Measurements from ENCODE around the gene KRT8.
"Not testable (repeated sequence)": the region's sequence is repeated elsewhere in the genome, so short reads cannot be mapped to it uniquely, and the experiment has no call there.

KRT8 gene

DNA sequence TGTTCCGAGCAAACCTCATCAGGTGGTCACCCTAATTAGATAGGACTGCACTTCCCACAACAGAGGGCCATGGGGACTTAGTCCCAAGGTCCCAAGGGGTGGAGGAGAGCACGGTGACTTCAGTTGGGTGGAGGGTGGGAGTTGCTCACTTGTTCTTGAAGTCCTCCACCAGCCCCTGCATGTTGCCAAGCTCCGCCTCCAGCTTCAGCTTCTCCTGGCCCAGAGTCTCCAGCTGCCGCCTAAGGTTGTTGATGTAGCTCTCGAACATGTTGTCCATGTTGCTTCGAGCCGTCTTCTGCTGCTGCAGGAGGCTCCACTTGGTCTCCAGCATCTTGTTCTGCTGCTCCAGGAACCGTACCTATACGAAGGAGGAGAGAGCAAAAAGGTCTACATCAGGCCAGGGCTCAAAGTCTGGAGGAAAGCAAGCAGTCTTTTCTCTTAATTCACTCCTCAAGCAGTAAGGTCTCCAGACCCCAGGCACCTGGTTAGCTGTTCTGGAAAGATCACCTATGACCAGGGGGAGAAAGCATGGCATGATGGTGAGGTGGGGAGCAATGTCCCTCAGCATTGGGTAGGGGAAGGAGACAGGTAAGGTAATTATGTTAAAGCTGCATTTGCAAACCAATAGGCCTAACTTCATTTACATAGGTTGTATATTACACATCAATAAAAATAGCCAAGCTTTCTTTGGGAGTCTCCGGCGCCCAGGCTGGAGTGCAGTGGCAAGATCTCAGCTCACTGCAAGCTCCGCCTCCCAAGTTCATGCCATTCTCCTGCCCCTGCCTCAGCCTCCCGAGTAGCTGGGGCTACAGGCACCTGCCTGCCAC lies 2.9 kb downstream of the KRT8 start:
- peak; percentile 42 for DNase-seq (ENCODE audit: low read depth, low spot score)

DNA sequence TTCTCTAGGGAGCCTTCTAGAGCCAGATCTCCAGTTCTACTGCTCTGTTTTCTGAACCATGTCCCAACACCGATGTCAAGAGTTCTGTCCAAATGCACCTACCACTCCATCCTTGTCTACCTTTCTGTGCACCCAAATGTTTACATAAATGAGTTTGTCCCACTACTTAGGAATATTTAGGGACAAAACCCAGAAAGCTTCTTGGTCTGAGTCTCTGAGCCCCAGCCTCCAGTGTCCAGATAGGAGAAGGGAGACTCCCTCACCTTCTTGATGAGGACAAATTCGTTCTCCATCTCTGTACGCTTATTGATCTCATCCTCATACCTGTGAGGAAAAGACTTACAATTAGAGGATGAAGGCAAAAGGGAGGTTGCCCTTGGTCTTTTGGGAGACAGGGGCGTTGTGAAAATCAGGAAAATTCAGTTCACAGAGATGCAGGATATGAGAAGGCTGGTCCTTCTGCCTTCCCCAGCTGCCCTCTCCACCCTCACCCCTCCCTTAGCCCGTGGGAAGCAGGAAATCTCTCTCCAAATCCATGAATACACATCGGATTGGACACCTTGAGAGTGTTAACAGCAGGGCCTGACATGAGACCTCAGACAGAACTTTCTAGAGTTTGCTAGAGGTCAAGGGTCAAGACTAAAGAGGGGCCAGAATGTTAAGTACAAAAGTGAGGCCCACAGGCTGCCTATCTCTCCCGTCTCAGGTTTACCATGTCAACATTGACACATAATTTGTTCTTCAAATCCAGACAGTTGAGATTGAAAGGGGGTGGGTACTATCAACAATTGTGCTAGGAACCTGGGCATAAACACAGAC lies 3.8 kb downstream of the KRT8 start:
- no peak for DNase-seq (ENCODE audit: low read depth, low spot score)

- DNase-seq (ENCODE audit: low read depth, low spot score), result no peak
Observed at GRCh38 chr12:52900166-52900895, 4.5 kb downstream of the KRT8 start.

GRCh38 chr12:52899338-52900035 lies 5.4 kb downstream of the KRT8 start:
- no peak for DNase-seq (ENCODE audit: low read depth, low spot score)

DNA sequence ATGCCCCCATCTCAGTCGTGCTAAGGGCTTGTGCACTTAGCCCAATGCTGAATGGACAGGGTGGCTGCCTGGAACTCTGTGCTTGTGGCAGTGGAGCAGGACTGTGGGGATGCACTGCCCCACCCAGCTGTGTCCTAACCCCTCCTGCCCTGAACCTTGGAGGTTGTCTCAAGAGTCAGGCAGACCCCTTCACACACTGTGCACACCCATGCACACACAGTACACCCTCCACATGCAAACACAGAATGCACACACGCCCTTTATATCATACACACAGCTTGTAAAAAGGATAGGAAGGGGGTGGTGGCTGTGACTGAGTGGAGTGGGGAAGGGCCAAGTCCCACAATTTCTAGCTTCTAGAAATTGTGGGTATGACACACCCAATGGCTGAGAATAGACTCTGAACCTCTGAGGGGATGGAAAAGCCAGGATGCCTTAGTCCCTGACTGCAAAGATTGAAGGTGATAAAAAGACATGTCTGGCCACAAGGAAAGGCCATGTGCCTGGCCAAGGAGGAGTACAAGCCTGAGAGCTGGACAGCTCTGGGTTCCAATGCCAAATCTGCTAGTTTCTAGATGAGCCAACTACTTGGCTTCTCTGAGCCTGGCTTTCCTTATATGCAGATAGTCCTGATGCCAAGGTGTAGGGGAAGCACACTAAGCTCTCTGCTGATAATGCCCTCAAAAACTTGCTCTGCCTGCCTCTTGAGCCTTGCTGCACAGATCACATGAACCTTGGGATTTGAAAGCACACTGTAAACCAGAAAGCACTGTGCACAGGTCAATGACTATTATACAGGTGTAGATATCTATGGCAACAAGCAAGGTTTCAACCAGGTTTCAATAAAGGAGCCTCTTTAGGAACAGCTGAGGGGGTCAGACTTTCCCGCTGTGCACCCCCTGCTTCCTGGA lies 8.4 kb downstream of the KRT8 start:
- peak; percentile 53 for DNase-seq (ENCODE audit: low read depth, low spot score)

DNA sequence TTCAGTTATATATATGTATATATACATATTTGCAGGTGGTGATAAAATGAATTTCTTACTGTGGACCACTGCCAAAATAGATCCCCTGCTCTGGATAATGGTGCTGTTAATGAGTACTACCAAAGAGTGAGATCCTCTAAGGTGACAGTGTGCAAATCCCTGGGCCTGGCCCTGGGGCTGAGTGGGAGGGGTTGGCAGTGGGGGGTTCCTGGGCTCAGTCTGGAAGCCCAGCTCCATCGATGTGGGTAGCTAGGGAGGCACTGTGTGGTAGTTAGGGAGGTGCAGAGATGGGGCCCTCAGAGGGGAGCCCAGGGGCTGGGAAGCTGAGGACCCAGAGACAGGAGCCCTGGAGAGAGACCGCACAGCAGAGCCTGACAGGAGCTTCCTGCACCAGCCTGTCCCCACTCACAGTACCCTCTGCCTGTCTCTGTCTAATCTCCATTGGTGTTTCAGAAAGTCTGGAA lies 9.1 kb downstream of the KRT8 start:
- DNase-seq (ENCODE audit: low read depth, low spot score), result peak; percentile 78

- no peak for DNase-seq (ENCODE audit: low read depth, low spot score)
Observed at GRCh38 chr12:52892974-52893373, 11.9 kb downstream of the KRT8 start.

DNA sequence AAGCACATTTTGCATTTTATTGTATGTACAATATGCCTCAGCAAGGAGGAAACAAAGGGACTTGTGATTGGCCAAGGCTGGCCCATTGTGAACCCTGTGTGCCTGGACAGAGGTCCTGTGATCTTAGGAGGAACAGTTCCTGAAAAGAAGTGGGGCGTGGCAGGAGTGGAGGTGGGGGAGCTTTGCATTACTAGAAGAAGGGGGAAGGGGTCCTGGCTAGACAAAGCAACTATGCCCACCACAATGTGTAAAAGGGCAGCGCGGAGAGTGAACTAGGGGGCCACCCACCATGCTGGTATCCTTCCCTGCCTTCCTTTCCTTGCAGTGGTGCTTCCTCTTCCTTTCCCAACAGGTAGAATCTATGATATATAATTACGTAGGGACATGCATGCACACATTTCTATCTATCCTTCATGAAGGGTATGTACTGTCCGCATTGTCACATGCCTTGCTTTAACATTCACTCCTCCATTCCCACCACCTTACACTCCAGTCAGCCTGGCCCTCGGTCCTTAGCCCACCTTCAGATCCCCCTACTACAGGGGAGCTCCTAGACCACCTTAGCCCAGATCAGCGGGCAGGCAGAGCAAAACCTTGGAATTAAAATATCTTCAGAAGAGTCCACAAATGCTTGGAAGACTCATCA lies 12.5 kb downstream of the KRT8 start:
- no peak for DNase-seq (ENCODE audit: low read depth, low spot score)

DNA sequence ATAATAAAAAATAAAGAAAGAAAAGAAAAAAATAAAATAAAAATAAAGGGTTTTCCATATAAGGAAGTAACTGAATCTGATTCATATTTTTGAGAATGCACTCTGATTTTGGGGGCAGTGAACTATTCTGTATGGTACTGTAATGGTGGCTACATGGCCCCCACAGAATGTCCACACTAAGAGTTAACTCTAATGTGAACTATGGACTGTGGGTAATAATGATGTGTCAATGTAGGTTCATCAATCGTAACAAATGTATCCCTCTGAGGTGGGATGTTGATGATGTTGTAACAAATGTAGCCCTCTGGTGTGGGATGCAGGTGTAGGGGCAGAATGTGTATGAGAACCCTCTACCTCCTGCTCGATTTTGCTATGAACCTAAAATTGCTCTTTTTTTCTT lies 13.8 kb downstream of the KRT8 start:
- DNase-seq (ENCODE audit: low read depth, low spot score), result no peak

DNA sequence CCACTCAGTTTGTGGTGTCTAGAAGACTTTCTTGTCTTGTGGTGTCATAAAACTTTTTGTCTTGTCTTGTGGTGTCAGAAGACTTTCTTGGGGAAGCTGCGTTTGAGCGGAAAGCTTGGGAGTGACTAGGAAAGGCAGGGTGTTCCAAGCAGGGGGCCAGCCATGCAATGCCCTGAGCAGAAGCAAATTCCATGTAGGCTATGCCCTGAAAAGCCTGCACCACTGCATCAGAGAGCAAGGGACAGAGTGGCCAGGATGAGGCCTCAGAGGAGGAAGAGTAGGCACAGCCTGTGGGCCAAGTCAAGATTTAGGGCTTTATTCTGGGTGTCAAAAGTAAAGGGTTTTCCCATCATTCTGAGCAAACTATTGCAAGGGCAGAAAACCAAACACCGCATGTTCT lies 14.5 kb downstream of the KRT8 start:
- DNase-seq (ENCODE audit: low read depth, low spot score), result no peak

GRCh38 chr12:52884526-52885293 lies 20.2 kb downstream of the KRT8 start:
- peak; percentile 94 for DNase-seq (ENCODE audit: low read depth, low spot score)

DNA sequence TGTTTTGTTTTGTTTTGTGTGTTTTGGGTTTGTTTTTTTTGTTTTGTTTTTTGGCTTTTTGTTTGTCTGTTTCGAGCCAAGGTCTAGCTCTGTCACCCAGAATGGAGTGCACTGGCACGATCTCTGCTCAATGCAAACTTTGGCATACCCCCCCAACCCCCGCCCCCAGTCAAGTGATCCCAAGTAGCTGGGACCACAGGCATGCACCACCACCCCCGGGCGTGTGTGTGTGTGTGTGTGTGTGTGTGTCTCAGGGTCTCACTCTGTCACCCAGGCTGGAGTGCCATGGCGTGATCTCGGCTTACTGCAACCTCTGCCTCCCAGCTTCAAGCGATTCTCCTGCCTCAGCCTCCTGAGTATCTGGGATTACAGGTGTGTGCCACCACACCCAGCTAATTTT lies 24.4 kb downstream of the KRT8 start:
- DNase-seq (ENCODE audit: low read depth, low spot score), result not testable (repeated sequence)

- DNase-seq (ENCODE audit: low read depth, low spot score), result peak; percentile 96
Observed at GRCh38 chr12:52879394-52880351, 25.2 kb downstream of the KRT8 start.

DNA sequence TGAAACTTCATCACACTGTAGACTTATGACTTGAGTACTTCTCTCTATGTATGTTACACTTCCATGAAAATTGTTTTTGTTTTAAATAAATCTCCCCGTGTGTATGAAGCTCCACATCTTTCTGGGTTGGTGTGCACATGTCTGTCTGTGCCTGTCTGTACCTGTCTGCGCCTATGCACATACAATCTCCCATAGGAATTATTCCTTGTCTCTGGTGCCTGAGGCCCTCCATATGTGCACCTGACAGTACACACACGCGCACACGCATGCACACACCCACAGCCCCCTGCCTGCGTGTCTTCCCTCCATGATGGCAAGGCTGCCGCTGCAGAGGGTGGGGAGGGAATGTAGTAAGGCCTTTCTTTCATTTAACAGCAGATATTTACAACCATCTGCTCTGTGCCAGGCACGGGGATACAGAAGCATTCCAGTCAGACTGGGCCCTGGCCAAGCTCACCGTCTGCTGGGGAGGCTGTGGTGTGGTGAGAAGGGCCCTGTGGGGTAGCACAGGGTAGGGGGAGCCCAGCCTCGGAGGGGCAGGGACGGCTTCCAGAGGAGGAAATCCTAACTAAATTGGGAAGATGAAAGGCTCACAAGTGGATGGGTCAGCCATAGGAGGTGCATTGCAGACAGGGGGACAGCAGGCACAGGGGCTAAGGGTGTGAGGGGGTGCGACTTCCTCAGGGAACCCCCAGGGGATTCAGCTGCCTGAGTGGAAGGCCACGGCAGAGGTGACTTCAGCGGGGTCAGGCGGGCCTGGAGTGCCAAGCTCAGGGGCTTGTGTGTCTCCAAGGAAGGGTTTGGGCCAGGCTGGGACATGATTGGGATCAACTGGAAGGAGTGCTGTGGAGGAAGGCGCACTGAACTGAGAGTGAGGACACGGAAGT lies 26.1 kb downstream of the KRT8 start:
- DNase-seq (ENCODE audit: low read depth, low spot score), result no peak

GRCh38 chr12:52877242-52877641 lies 27.6 kb downstream of the KRT8 start:
- no peak for DNase-seq (ENCODE audit: low read depth, low spot score)

DNA sequence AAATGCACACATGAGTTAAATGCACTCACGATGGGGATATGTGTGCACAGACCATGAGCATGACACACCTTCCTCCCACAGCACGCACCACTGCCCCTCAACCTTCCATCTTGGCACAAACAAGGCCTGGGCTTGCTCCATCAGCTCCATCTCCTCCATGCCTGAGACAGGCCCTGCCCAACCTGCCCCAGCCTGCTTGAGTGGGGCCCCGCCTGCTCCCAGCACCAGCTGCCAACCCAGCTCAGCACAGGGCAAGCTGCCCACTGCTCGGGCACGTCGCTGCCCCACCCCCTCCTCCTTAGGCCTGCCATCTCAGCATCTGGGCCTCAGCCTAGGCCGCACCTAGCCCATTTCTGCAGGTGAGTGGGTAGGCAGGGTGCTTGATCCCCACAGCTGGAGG lies 28.5 kb downstream of the KRT8 start:
- no peak for DNase-seq (ENCODE audit: low read depth, low spot score)

Data from ELF-1 (cell line).